ENCODE results near the gene RPL14. TPM values are rescaled to one million over a fixed set of nuclear protein-coding genes. Genes with fewer than 3 reads are reported as not detected.

Gene RPL14
- total and polyA plus RNA-seq, 10 of the 15 experiments (the other 5 are each of a cell fraction or from before 2014, with no cell fraction given), result 530 to 3,008 (median 1,136) TPM

DNA sequence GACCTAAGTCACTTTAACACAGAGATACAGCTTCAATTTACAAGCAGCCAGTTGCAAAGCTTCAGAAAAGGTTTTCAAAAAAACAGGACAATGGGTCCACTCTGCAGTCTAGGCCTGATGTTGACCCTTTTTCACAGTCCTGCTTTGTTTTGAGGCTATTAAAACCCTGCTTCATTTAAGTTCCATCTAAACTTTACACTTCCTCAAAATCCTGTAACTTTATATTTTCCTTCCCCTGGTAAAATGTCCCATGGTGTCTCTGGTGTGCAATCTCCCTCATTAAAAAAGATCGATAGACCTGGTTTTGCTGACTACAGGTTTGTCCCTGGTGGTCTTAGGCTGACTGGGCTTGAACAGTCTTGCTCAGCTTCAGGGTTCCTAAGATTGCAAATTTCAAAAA lies 5.1 kb upstream of the RPL14 start:
- H2AFZ ChIP-seq (ENCODE audit: control insufficient read depth, low read depth, low read length), result no peak overlapping the region; the same call in 1 of the 2 replicates
- H3K4me1 ChIP-seq (ENCODE audit: control insufficient read depth, insufficient read depth, low read length), result no peaks in the 10 kb centered on the region; the same call in 1 of the 2 replicates
- no peaks in the 10 kb centered on the region for H3K9me3 ChIP-seq (replicated peaks; ENCODE audit: control insufficient read depth, insufficient read depth, low read length)
- ChIA-PET SMC1A (ENCODE audit: uncharacterized antibody, unreplicated experiment) (interaction anchor here (1.0 to 1.5 kb wide), 3 partner anchors 67 to 144 kb away, joined by 3 to 5 read pairs (median 3); no protein-coding TSS in a partner anchor), RAD21 (ENCODE audit: unreplicated experiment) (no interaction called here), CTCF (interaction anchor here (0.7 to 1.1 kb wide), 2 partner anchors 14 to 125 kb away, joined by 3 read pairs; no protein-coding TSS in a partner anchor), POLR2A (interaction anchor here (0.8 to 2.8 kb wide), 4 partner anchors 26 to 143 kb away, joined by 3 to 9 read pairs (median 4); partner anchors contain the start of genes EIF1B and ZNF619)
- peak overlapping the region; percentile 82 for H3K4me3 ChIP-seq
- peak overlapping the region; percentile 78; the same call in 1 of the 2 replicates for H3K9ac ChIP-seq (ENCODE audit: control insufficient read depth, insufficient read depth, low read length)
- H3K79me2 ChIP-seq (ENCODE audit: control insufficient read depth, insufficient read depth, low read length), result peaks cover 3% of the 10 kb centered on the region; the same call in 1 of the 2 replicates
- TF ChIP-seq HDAC6 (IDR thresholded peaks at IDR 0.05; ENCODE audit: unreplicated experiment) (no peak), MEF2A (IDR thresholded peaks at IDR 0.05; ENCODE audit: insufficient read depth, low read depth, low read length) (no peak), RELA (IDR thresholded peaks at IDR 0.05; ENCODE audit: borderline replicate concordance, partially characterized antibody) (no peak), NKRF (conservative IDR thresholded peaks at IDR 0.05) (no peak), IKZF2 (IDR thresholded peaks at IDR 0.05) (no peak), BACH1 (IDR thresholded peaks at IDR 0.05; ENCODE audit: borderline replicate concordance) (no peak), ZBTB11 (CRISPR knock-in tag; IDR thresholded peaks at IDR 0.05) (no peak), POLR2AphosphoS5 (IDR thresholded peaks at IDR 0.05; ENCODE audit: low read length) (no peak), EGR1 (IDR thresholded peaks at IDR 0.05; ENCODE audit: borderline replicate concordance in 1 of 2, low read depth in 2 of 2, low read length in 2 of 2) (no peak), YBX1 (IDR thresholded peaks at IDR 0.05) (no peak), TCF12 (IDR thresholded peaks at IDR 0.05; ENCODE audit: low read depth, low read length) (no peak), EP300 (IDR thresholded peaks at IDR 0.05; ENCODE audit: borderline replicate concordance in 1 of 2, control insufficient read depth in 1 of 2, low read depth in 2 of 2, low read length in 2 of 2) (no peak), KAT2A (conservative IDR thresholded peaks at IDR 0.05; ENCODE audit: control insufficient read depth, low read depth, low read length) (no peak)
- TF ChIP-seq, protein P1, sequence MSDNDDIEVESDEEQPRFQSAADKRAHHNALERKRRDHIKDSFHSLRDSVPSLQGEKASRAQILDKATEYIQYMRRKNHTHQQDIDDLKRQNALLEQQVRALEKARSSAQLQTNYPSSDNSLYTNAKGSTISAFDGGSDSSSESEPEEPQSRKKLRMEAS (IDR thresholded peaks at IDR 0.05; ENCODE audit: low read depth, low read length), result no peak
- no peak overlapping the region for H3K27ac ChIP-seq (ENCODE audit: control insufficient read depth, insufficient read depth)
- ATAC-seq, result no peak
- intact Hi-C loops (cut with micrococcal nuclease; ENCODE audit: unreplicated experiment) (loop anchor here (5.0 to 10.0 kb wide), 3 partner anchors 75 to 257 kb away; no protein-coding TSS in a partner anchor), in situ Hi-C loops (cut with MboI) (no loop called here)
- no peaks in the 10 kb centered on the region for H4K20me1 ChIP-seq (ENCODE audit: control insufficient read depth, insufficient read depth)
- DNase-seq (ENCODE audit: low read depth, low spot score), result no peak
- H3K27me3 ChIP-seq (replicated peaks in 1 of 2; ENCODE audit: control insufficient read depth in 2 of 2, insufficient read depth in 2 of 2, low read length in 1 of 2), result no peaks in the 10 kb centered on the region
- H3K4me2 ChIP-seq (ENCODE audit: control insufficient read depth, insufficient read depth), result peak overlapping the region; percentile 77
- BruUV-seq (replicated peaks), result no TSS peak
- 100% methylated on average over 1 of the region's 1 CpG for WGBS (ENCODE audit: insufficient coverage, insufficient replicate concordance, low lambda C conversion rate, missing lambda C conversion rate)
- H3K36me3 ChIP-seq (ENCODE audit: control insufficient read depth in 2 of 2, insufficient read depth in 2 of 2, low read length in 1 of 2), result no peaks in the 10 kb centered on the region
- no peak for FAIRE-seq

Data from GM12878 (cell line).